ENCODE data around the gene SPATA3.

Gene SPATA3

DNA sequence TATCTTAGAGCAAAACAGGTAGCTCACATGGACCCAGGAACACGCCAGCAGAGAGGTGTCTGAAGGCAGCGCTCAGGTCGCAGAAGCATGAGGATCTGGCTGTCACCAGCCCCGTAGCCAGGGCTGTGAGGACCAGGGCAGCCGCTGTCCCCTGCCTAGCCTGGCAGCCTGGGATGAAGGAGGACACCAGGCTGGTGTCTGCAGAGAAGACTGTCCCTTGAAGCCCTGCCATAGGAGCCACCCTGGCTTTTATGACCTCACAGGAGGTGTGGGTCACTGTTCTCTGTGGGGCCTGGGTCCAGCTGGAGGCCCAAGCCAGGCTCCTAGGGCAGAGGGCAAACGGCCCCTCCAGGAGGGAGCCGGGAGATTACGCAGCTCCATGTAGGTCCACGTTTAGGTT lies at the start of gene SPATA3:
Gene SPATA3, plus strand, starts transcription at position 301 of the 400 bp plus-strand sequence. CDS start 113 bp downstream, outside the sequence.
- H3K27ac ChIP-seq (ENCODE audit: low read depth, low read length, poor library complexity, severe bottlenecking), result no peak within 1 kb of the TSS
- peaks cover 16% of the 10 kb centered on the region; the same call in 1 of the 2 replicates for H3K27me3 ChIP-seq (ENCODE audit: insufficient read depth, low read length)
- no peaks in the 10 kb centered on the region; the same call in 1 of the 2 replicates for H3K36me3 ChIP-seq (ENCODE audit: insufficient read depth, low read length)
- no peaks in the 10 kb centered on the region for H3K9me2 ChIP-seq (ENCODE audit: low read depth, low read length)
- H3K9ac ChIP-seq (ENCODE audit: low read length), result no peak within 1 kb of the TSS
- no peak within 1 kb of the TSS for H3K4me3 ChIP-seq (ENCODE audit: low read depth, low read length, poor library complexity, severe bottlenecking)
- H3F3A ChIP-seq (ENCODE audit: insufficient read depth, low read length), result no peaks in the 10 kb centered on the region
- H3K4me2 ChIP-seq (ENCODE audit: low read length), result no peak within 1 kb of the TSS
- no peaks in the 10 kb centered on the region for H4K20me1 ChIP-seq (ENCODE audit: insufficient read depth, low read length)
- no peaks in the 10 kb centered on the region for H3K4me1 ChIP-seq (ENCODE audit: insufficient read depth, low read length, severe bottlenecking)
- no peaks in the 10 kb centered on the region for H3K9me3 ChIP-seq (ENCODE audit: low read length)
- H2AFZ ChIP-seq (ENCODE audit: low read length), result no peak within 1 kb of the TSS
- no peaks in the 10 kb centered on the region for H3K79me2 ChIP-seq (ENCODE audit: insufficient read depth, low read length)
- TF ChIP-seq, protein P1, sequence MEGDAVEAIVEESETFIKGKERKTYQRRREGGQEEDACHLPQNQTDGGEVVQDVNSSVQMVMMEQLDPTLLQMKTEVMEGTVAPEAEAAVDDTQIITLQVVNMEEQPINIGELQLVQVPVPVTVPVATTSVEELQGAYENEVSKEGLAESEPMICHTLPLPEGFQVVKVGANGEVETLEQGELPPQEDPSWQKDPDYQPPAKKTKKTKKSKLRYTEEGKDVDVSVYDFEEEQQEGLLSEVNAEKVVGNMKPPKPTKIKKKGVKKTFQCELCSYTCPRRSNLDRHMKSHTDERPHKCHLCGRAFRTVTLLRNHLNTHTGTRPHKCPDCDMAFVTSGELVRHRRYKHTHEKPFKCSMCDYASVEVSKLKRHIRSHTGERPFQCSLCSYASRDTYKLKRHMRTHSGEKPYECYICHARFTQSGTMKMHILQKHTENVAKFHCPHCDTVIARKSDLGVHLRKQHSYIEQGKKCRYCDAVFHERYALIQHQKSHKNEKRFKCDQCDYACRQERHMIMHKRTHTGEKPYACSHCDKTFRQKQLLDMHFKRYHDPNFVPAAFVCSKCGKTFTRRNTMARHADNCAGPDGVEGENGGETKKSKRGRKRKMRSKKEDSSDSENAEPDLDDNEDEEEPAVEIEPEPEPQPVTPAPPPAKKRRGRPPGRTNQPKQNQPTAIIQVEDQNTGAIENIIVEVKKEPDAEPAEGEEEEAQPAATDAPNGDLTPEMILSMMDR (IDR thresholded peaks at IDR 0.05; ENCODE audit: low read length), result no peak
- no peak for TF ChIP-seq EZH2 (IDR thresholded peaks at IDR 0.05; ENCODE audit: borderline replicate concordance, low read length)

DNA sequence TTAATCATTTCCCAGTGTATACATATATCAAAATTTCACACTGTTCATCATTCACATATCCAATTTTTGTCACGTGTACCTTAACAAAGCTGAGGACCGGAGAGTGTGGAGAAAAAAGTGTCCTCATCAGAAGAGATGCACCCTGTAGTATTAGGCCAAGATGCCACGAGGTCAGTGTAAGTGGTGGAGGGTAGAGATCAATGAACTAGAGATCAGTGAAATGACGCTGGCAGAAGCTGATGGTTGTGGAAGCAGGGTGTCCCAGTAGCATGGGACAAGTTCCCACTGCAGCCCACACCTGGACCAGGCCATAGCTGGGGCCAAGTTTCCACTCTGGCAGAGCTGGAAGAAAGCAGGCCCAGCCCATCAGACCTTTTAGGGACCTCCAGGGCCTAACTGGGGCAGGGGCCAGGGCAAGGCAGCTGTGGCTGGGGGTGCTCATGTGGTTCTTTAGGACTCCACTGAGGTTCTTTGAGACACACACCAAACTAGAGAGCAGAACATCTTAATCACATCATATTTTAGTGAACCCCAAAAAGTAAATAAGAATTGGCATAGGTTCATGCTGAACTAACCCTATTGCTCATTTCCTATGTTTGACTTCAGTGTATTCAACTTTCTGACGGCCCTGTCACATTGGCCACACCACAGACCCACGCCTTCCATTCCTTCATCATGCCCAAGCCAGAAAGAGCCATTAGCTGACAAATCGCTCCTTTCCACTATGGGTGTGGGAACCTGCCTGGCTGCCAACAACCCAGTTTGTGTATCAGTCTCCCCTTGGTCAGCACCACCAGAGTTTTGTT lies 49.3 kb upstream of the SPATA3 start:
- H3K27me3 ChIP-seq (ENCODE audit: insufficient read depth, low read length), result peaks cover 13% of the 10 kb centered on the region; the same call in 1 of the 2 replicates
- H3K4me2 ChIP-seq (ENCODE audit: low read length), result no peak overlapping the region

DNA sequence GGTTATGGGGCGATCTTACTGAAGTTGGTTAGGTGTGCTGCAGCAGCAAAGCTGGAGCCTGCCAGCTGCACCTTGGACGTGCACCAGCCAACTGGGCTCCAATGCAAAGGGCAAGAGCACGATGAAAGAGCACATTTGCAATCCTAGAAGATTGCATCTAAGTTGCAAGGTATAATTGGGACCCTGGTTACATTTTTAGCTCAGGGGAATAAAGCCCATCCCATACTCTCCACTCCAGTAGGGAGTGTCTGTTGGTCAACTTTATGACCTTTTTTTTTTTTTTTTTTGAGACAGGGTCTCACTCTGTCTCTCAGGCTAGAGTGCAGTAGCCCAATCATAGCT lies 48.7 kb upstream of the SPATA3 start:
- Histone ChIP-seq H3K27ac (ENCODE audit: low read depth, low read length, poor library complexity, severe bottlenecking) (no peak overlapping the region), H3K79me2 (ENCODE audit: insufficient read depth, low read length) (no peaks in the 10 kb centered on the region), H3K4me2 (ENCODE audit: low read length) (no peak overlapping the region)

More for the DNA sequence above, 49.3 kb upstream of the SPATA3 start:
- H3F3A ChIP-seq (ENCODE audit: insufficient read depth, low read length), result no peaks in the 10 kb centered on the region
- no peaks in the 10 kb centered on the region for H3K9me3 ChIP-seq (ENCODE audit: low read length)
- H3K4me3 ChIP-seq (ENCODE audit: low read depth, low read length, poor library complexity, severe bottlenecking), result no peak overlapping the region
- no peaks in the 10 kb centered on the region for H3K79me2 ChIP-seq (ENCODE audit: insufficient read depth, low read length)
- no peak overlapping the region for H3K9ac ChIP-seq (ENCODE audit: low read length)
- no peaks in the 10 kb centered on the region for H3K9me2 ChIP-seq (ENCODE audit: low read depth, low read length)
- H3K36me3 ChIP-seq (ENCODE audit: insufficient read depth, low read length), result no peaks in the 10 kb centered on the region
- TF ChIP-seq, protein P1 (IDR thresholded peaks at IDR 0.05; ENCODE audit: low read length), result no peak
- H4K20me1 ChIP-seq (ENCODE audit: insufficient read depth, low read length), result no peaks in the 10 kb centered on the region
- no peak overlapping the region for H3K27ac ChIP-seq (ENCODE audit: low read depth, low read length, poor library complexity, severe bottlenecking)
- no peaks in the 10 kb centered on the region for H3K4me1 ChIP-seq (ENCODE audit: insufficient read depth, low read length, severe bottlenecking)
- no peak overlapping the region for H2AFZ ChIP-seq (ENCODE audit: low read length)

More for the DNA sequence above, 48.7 kb upstream of the SPATA3 start:
- Histone ChIP-seq H3K9me2 (ENCODE audit: low read depth, low read length) (no peaks in the 10 kb centered on the region), H2AFZ (ENCODE audit: low read length) (no peak overlapping the region), H4K20me1 (ENCODE audit: insufficient read depth, low read length) (no peaks in the 10 kb centered on the region), H3K9ac (ENCODE audit: low read length) (no peak overlapping the region), H3K36me3 (ENCODE audit: insufficient read depth, low read length) (no peaks in the 10 kb centered on the region), H3F3A (ENCODE audit: insufficient read depth, low read length) (no peaks in the 10 kb centered on the region), H3K4me1 (ENCODE audit: insufficient read depth, low read length, severe bottlenecking) (no peaks in the 10 kb centered on the region), H3K9me3 (ENCODE audit: low read length) (no peaks in the 10 kb centered on the region), H3K4me3 (ENCODE audit: low read depth, low read length, poor library complexity, severe bottlenecking) (no peak overlapping the region), H3K27me3 (ENCODE audit: insufficient read depth, low read length) (peaks cover 12% of the 10 kb centered on the region; the same call in 1 of the 2 replicates)
- TF ChIP-seq EZH2 (IDR thresholded peaks at IDR 0.05; ENCODE audit: borderline replicate concordance, low read length), result no peak

All from OCI-LY1 (cell line).